ENCODE results near the gene MLYCD.
"Not testable (repeated sequence)": the region's sequence is repeated elsewhere in the genome, so short reads cannot be mapped to it uniquely, and the experiment has no call there.

Gene MLYCD

DNA sequence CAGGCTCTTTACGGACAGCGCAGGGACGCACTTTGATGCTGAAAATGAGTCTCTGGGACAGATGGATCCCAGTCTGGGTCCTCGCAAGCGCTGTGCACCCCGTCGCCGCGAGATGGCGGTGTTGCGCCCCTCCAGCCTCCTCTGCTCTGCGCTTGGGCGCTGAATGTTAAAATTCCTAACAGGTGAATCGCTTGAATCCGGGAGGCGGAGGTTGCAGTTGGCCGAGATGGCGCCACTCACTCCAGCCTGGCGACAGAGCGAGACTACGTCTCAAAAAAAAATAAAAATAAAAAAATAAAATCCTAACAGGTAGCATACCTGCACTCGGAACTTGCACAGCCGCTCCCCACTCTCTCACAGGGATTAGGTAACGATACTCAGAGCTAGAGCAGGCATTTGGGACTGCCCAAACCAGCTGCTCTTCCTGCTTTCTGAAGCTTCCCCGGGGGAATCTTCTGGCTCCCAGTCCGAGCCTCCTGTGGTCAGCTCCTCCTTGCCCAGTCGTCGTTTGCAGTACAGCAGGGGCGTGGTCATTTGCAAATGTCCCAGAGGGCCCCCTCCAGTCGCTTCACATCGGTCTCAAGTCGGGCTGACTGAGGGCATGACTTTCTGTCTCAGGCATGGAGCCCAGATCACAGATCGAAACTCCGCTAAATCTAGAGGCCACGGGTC is 27.9 kb downstream of the MLYCD start:
- peak; percentile 44 for DNase-seq

GRCh38 chr16:83928341-83929055 is 29.6 kb downstream of the MLYCD start:
- DNase-seq = no peak

DNA sequence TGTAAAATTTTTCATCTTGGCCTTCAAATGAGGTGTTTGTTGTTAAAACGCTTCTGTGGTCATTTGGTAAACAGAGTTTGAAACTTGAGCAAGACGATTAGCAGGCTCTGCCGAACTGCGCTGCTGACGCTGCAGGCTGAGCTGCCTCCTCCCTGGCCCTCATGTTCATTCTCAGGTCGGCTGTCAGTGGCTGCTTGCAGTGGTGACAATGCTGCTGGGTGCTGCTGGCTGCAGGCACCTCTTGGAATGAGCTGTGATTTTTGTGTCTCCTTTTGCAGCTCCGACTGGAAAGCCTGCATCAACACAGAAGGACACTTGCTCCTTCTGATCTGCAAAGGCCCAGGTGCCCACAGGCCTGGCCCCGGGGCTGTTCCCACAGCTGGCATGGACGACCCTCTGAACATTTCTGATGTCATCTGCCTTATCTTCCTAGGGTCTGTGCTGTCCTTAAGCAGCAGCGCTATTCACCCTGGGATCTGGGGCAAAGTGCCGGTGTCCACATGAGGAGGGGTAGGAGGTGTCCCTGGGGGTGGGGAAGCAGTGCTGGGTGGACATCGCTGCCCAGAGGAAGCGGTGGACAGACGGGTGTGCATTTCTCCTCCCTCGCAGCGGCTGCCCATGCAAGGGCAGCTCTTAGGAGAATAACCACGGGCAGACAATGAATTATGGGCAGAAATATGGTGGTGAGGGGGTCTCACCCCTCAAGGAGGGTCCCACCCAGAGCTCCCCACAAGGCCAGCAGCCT is 31.1 kb downstream of the MLYCD start:
- no peak for DNase-seq

- no peak for DNase-seq
These were observed 32.0 kb downstream of the MLYCD start for GRCh38 chr16:83930730-83931500.

DNA sequence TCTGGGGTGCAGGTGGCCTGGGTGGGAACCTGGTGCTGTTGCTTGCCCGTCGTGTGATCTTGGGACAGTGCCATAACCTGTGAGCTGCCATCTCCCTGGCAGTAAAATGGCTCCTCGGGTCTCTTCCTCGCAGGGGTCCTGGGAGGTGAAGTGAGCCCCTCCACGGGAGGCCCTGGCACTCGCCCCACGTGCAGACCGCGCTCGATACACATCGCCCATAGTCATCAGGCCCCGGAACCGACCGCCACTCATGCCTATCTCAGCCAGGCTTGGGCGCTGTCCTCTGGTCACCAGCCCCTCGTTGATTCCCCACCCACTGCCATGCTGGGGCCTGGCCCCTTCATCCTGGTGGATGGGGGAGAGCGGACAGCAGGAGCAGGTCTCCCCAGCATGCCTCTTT is 32.6 kb downstream of the MLYCD start:
- DNase-seq = no peak

DNA sequence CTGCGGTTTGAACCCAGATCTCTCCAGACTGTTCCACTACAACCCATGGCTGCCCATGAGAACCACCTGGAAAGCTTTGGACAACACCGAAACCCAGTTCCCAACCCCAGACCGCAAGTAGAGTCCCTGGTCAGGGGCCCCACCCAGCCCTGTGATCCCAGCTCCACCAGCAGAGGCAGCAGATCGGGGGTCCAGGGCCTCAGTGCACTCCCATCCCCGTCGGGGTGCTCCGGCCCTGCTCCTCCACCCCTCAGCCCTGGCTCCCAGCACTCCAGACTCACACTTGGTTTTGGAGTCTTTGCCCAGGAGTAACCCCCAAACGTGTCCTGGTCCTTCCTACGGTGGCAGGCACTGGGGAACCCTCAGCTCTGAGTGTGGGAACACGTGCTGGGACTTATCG is 33.4 kb downstream of the MLYCD start:
- no peak for DNase-seq

- no peak for DNase-seq
These were observed 34.2 kb downstream of the MLYCD start for GRCh38 chr16:83932955-83933673.

- no peak for DNase-seq
These were observed 35.2 kb downstream of the MLYCD start for GRCh38 chr16:83933885-83934683.

GRCh38 chr16:83934684-83934977 is 35.7 kb downstream of the MLYCD start:
- DNase-seq = no peak

DNA sequence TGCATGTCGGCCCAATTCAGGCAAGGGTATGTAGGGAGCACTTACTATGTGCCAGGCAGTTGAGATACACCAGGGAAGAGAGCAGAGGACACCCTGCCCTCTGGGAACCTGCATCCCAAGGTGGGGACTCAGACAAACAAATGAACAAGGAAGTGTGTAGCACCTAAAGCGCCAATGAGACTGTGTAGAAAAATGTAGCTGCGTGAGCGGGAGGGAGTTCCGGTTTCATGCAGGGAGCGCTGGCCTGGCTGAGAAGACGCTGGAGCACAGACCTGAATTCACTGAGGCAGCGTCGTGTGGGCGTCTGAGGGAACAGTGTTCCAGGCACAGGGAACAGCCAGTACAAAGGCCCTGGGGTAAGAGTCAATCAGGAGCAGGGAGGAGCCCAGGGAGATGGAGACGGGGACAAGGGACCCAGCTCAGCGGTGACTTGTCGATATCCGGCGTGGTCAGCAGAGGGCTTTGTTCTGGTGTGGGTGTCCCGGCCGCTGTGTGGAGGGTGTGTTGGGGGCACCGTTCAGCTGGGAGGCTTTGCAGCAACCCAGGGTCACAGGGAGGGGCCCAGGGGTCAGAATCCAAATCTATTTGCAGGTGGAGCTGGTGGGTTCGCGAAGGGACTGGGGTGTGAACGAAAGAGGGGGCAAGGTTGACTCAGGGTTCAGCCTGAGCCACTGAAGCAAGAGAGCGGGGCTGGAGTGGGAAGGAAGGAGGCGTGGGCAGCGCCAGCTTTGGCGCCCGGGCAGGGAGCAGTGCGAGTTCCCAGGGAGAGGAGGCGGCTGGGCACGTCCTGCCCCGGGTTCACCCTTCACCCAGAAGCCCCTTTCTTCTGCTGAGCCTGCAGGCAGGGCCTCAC is 36.3 kb downstream of the MLYCD start:
- no peak for DNase-seq

GRCh38 chr16:83935858-83936255 is 36.9 kb downstream of the MLYCD start:
- DNase-seq = no peak

GRCh38 chr16:83936581-83937165 is 37.8 kb downstream of the MLYCD start:
- no peak for DNase-seq

DNA sequence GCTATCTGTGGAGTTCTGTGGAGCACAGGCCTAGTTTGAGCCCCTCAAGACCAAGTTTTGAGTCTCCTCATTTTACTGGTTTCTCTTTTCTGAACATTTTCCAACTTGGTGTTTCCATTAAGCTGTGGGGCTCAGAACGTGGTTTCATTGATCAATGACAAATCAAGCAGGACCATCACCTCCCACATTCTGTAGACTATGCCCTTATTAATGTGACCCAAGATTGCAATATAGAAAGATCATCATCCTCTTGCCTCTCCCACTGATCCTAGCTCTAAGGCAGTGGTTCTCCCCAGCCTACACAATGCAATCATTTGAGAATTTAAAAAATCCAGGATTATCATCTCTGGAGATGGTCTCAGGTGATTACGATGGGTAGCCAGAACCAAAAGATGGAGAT is 38.4 kb downstream of the MLYCD start:
- no peak for DNase-seq

- DNase-seq = no peak
These were observed 39.3 kb downstream of the MLYCD start for GRCh38 chr16:83937922-83938885.

DNA sequence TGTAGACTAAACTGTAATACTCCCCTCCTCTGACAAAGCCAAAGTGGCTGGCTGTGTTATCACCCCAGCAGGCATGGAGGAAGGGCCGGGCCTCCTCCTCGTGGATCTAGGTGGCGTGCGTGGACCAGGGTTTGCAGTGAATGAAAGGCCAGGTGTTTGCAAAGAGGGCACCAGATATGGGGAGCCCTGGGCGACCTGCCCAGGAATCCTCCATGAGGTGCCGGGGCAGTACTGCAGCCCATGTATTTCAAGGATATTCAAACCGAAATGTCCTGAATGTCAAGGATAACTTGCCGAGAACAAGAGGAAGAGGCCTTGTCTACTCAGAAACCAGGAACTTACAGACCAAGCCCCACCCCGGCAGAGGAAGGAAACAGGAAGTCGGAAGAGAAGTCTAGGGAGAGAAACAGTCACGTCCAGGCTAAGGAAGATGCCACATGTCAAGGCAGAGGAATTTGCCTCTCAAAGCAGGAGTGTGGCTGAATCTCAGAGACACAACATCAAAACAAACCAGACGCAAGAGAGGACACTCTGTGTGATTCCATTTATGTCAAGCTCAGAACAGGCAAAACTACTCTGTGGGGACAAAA is 40.4 kb downstream of the MLYCD start:
- no peak for DNase-seq

DNA sequence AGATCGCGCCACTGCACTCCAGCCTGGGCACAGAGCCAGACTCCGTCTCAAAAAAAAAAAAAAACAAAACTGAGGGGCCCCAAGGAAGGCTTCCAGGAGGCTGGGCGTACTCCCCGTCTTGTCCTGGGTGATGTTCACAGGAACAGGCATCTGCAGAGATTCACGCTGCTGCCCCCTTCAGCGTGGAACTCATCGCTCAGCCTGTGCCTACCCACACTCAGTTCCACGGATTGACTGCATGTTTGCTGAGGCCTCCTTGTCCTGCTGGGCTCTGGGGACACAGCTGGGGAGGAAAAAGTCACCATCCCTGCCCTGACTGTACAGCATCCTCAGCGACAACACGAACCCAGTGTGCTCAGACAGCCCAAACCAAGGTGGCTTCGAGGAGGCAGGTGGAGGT is 41.2 kb downstream of the MLYCD start:
- no peak for DNase-seq

DNA sequence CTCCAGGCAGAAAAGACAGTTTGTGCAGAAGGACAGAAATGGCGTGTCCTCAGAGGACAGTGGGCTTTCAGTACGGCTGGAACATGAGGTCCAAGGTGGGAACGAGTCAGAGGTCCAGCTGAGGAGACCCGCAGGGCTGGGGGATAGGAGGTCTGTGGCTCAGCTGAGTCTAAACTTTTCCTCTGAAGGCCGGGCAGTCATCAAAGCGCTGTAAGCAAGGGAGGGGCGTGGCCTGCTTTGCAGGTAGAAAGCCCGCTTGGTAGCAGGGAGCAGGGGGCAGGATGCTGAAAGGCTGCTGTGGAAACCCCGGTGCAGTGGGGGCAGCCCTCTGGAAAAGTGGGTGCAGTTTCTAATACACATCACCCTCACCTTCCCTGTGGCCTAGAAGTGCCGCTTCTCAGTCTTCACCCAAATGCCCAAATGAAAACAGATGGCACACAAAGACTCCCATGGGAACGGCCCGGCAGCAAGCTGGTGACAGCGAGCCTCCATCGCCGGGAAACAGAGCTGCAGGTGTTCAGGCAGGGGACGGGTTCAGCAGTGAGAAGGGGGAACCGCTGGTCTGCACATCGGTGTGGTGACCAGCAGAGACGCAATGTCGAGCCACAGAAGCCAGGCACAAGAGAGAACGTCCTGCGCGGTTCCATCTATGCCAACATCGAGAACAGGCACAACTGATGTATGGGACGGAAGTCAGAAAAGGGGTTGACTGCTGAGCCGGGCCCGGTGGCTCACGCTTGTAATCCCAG is 41.9 kb downstream of the MLYCD start:
- peak; percentile 37 for DNase-seq

GRCh38 chr16:83941546-83941945 is 42.6 kb downstream of the MLYCD start:
- DNase-seq = not testable (repeated sequence)

All from DMS79 treated with DMSO at 0.1 percent for 48 hours (cell line).